Measurements from ENCODE around the gene HLF.

DNA sequence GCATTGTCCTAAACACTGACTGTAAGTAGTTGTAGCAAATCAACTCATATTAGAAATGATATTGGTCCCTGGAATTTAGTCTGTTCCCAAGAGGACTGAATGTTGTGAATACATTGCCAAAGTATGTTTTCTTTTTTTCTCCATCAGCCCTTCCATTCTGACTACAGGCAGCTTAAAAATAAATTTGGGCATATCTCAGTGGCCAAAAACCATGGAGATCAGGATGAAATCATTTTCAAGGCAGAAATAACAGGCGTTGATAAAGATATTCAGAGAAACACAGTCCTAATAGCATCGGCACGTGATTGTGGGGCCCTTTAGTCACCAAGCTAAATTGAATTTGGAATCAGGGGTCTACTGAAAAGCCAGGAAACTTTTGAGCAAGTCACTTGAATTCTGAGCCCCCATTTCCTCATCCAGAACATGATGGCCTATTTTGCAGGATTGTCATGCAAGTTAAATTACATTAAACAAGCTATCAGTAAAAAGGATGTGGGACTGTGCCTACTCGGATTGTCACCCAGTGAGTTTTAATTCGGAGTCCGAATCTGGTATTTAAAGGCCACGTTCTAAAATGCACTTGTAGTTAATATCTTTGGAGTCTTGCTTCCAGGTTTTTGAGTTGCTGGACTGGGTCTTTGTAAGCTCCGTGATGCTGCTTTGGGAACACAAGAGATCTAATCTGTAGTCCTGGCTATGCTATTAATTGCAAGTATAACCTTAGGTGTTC lies 17.1 kb downstream of the HLF start:
- TF ChIP-seq, protein P1, sequence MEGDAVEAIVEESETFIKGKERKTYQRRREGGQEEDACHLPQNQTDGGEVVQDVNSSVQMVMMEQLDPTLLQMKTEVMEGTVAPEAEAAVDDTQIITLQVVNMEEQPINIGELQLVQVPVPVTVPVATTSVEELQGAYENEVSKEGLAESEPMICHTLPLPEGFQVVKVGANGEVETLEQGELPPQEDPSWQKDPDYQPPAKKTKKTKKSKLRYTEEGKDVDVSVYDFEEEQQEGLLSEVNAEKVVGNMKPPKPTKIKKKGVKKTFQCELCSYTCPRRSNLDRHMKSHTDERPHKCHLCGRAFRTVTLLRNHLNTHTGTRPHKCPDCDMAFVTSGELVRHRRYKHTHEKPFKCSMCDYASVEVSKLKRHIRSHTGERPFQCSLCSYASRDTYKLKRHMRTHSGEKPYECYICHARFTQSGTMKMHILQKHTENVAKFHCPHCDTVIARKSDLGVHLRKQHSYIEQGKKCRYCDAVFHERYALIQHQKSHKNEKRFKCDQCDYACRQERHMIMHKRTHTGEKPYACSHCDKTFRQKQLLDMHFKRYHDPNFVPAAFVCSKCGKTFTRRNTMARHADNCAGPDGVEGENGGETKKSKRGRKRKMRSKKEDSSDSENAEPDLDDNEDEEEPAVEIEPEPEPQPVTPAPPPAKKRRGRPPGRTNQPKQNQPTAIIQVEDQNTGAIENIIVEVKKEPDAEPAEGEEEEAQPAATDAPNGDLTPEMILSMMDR (IDR thresholded peaks at IDR 0.05 in 2 of 3, conservative IDR thresholded peaks at IDR 0.05 in 1 of 3; ENCODE audit: control insufficient read depth in 2 of 3, extremely low read depth in 1 of 3, insufficient read depth in 1 of 3, low read depth in 3 of 3, low read length in 3 of 3), result no peak
- TF ChIP-seq POLR2A (IDR thresholded peaks at IDR 0.05; ENCODE audit: low read depth, low read length) (no peak), STAT3 (IDR thresholded peaks at IDR 0.05; ENCODE audit: low read depth, low read length) (no peak), BCLAF1 (IDR thresholded peaks at IDR 0.05) (no peak), RAD51 (IDR thresholded peaks at IDR 0.05) (no peak), HDAC6 (IDR thresholded peaks at IDR 0.05; ENCODE audit: unreplicated experiment) (no peak), BHLHE40 (IDR thresholded peaks at IDR 0.05; ENCODE audit: borderline replicate concordance in 1 of 2, low read depth in 2 of 2, low read length in 1 of 2) (no peak), ZNF217 (IDR thresholded peaks at IDR 0.05) (no peak), BACH1 (IDR thresholded peaks at IDR 0.05; ENCODE audit: borderline replicate concordance) (no peak), TARDBP (IDR thresholded peaks at IDR 0.05; ENCODE audit: borderline replicate concordance) (no peak), MLLT1 (IDR thresholded peaks at IDR 0.05) (no peak)

All from GM12878 (cell line).